GM12878 (cell line): ENCODE results near the gene UNC5CL. TPM values are rescaled to one million over a fixed set of nuclear protein-coding genes. Genes with fewer than 3 reads are reported as not detected.

Source experiments
- ATAC-seq: fragments of 200-7000 bp; cut with Tn5 transposase; 3 replicates; pipeline ENCODE4 v1.9.1; 2020; ENCODE audit warnings: mild to moderate bottlenecking, moderate library complexity
- BruUV-seq: library from RNA; stranded (reverse); fragments of 400-500 nt; replicated peaks from 2 replicates; lab custom pipeline; 2021; lab: Mats Ljungman, UMichigan
- CTCF ChIA-PET: fragments of 300-600 bp; sonication (Branson Sonifier 250); formaldehyde crosslinking; extraction: SDS; loops from one replicate; lab custom pipeline; 2021; ENCODE audit warnings: inconsistent platforms; lab: Yijun Ruan, JAX
- POLR2A ChIA-PET: fragments of 350-600 bp; formaldehyde crosslinking; extraction: SDS; loops from one replicate; lab custom pipeline; 2021; ENCODE audit warnings: inconsistent platforms; lab: Charles Lee
- RAD21 ChIA-PET: fragments of 300-600 bp; sonication (Branson Sonifier 250); formaldehyde crosslinking; loops from one replicate; lab custom pipeline; 2023; ENCODE audit warnings: antibody characterized with exemption; ENCODE audit not compliant: unreplicated experiment; lab: Charles Lee
- SMC1A ChIA-PET: fragments of 300-600 bp; sonication (Branson Sonifier 250); formaldehyde crosslinking; loops from one replicate; lab custom pipeline; 2023; ENCODE audit not compliant: unreplicated experiment, uncharacterized antibody; lab: Charles Lee
- DNase-seq: peaks from one replicate; pipeline ENCODE4 v3.0.0-alpha.2; 2011; ENCODE audit warnings: low read depth, low spot score
- FAIRE-seq: peaks from 3 replicates; lab custom pipeline; 2011; peaks lifted over from hg19 to GRCh38; lab: Jason Lieb, UNC
- H2AFZ ChIP-seq: 2 replicates; pipeline ENCODE4 v1.6.0; 2011; ENCODE audit warnings: low read depth, low read length, control low read depth; ENCODE audit not compliant: control insufficient read depth
- H3K27ac ChIP-seq: 2 replicates; pipeline ENCODE4 v1.5.1; 2011; ENCODE audit warnings: control low read depth; ENCODE audit not compliant: control insufficient read depth, insufficient read depth
- H3K27me3 ChIP-seq, 2 experiments: replicated peaks in 1 of 2; 2 replicates each; pipeline versions ENCODE4 v1.6.0 to v1.6.1; 2011; ENCODE audit warnings: low read length in 1 of 2; ENCODE audit not compliant: control insufficient read depth in 2 of 2, insufficient read depth in 2 of 2
- H3K36me3 ChIP-seq, 2 experiments: 2 replicates each; pipeline ENCODE4 v1.5.1; 2011; ENCODE audit warnings: low read length in 1 of 2; ENCODE audit not compliant: control insufficient read depth in 2 of 2, insufficient read depth in 2 of 2
- H3K4me1 ChIP-seq: 2 replicates; pipeline ENCODE4 v1.6.1; 2011; ENCODE audit warnings: mild to moderate bottlenecking, low read length, moderate library complexity, mixed read lengths; ENCODE audit not compliant: control insufficient read depth, insufficient read depth
- H3K4me2 ChIP-seq: 2 replicates; pipeline ENCODE4 v1.6.0; 2011; ENCODE audit warnings: control low read depth; ENCODE audit not compliant: control insufficient read depth, insufficient read depth
- H3K4me3 ChIP-seq: fragments of 200-600 bp; sonication (generic); 2 replicates; pipeline ENCODE4 v1.5.1; 2016
- H3K79me2 ChIP-seq: 2 replicates; pipeline ENCODE4 v1.6.0; 2011; ENCODE audit warnings: low read length; ENCODE audit not compliant: control insufficient read depth, insufficient read depth
- H3K9ac ChIP-seq: 2 replicates; pipeline ENCODE4 v1.8.0; 2011; ENCODE audit warnings: low read length, control low read depth, mixed read lengths; ENCODE audit not compliant: control insufficient read depth, insufficient read depth
- H3K9me3 ChIP-seq: replicated peaks from 3 replicates; pipeline ENCODE4 v1.5.1; 2011; ENCODE audit warnings: mild to moderate bottlenecking, low read length; ENCODE audit not compliant: control insufficient read depth, insufficient read depth
- H4K20me1 ChIP-seq: 2 replicates; pipeline ENCODE4 v1.6.0; 2011; ENCODE audit not compliant: control insufficient read depth, insufficient read depth
- CEBPZ ChIP-seq: fragments of 150-350 bp; IDR thresholded peaks from 2 replicates; pipeline ENCODE4 v1.6.1; 2016; ENCODE audit warnings: low read depth, low read length
- ZNF217 ChIP-seq: fragments of 450-650 bp; IDR thresholded peaks from 2 replicates; pipeline ENCODE4 v1.6.1; 2017; ENCODE audit warnings: antibody characterized with exemption, mild to moderate bottlenecking
- WGBS: methylation state at CpG from one replicate; pipeline ENCODE4 v1.1.6; 2016; ENCODE audit warnings: low lambda C conversion rate; ENCODE audit not compliant: insufficient replicate concordance, insufficient coverage; ENCODE audit errors: missing lambda C conversion rate; 5-methylcytosine and 5-hydroxymethylcytosine counted together
- in situ Hi-C: fragments of 300-500 bp; cut with MboI; formaldehyde crosslinking; loops from 9 replicates; pipeline ENCODE4 v1.14.3; 2018; ENCODE audit warnings: mixed read lengths
- intact Hi-C: fragments of 100-400 bp; cut with micrococcal nuclease; formaldehyde crosslinking; loops from one replicate; pipeline ENCODE4 v1.14.2; 2022; ENCODE audit not compliant: unreplicated experiment
- polyA plus RNA-seq, 11 experiments: library from polyadenylated mRNA; depleted of rRNA in 4 of 11; unstranded in 6 of 11; stranded (reverse) in 5 of 11; fragments of >200 nt; fragmentation: Nextera tagmentation in 4 of 11; fragmentation: Illumina TruSeq in 1 of 11; extraction: Ambion mirVana in 4 of 11; extraction: Trizol in 1 of 11; gene quantifications; 1 replicate in 1 of 11; 2 replicates in 10 of 11; pipeline versions ENCODE4 v1.2.1 to v1.2.3, GENCODE V29; 2011 to 2016; ENCODE audit warnings: inconsistent platforms in 2 of 11, missing spikeins in 2 of 11, low read depth in 1 of 11
- total RNA-seq, 4 experiments: library from RNA; depleted of rRNA in 3 of 4; stranded (reverse); fragments of >200 nt in 3 of 4; fragmentation: Illumina TruSeq in 1 of 4; extraction: Trizol in 1 of 4; gene quantifications; 2 replicates each; pipeline versions ENCODE4 v1.2.1 to v1.2.3, GENCODE V29; 2013 to 2021
- TF ChIP-seq, protein P1 (sequence below): fragments of 450-650 bp; IDR thresholded peaks from 2 replicates; pipeline ENCODE4 v1.6.1; 2017; ENCODE audit warnings: mild to moderate bottlenecking, moderate library complexity

The UNC5CL gene
- total and polyA plus RNA-seq, 10 of the 15 experiments (the other 5 are each of a cell fraction or from before 2014, with no cell fraction given), result 0.11 to 1.2 (median 0.46) TPM; not detected in 1

GRCh38 chr6:41002168-41002567 lies 36.9 kb downstream of the UNC5CL start:
- ATAC-seq (no peak), FAIRE-seq (no peak), DNase-seq (no peak)
- no peak overlapping the region for H2AFZ ChIP-seq
- no peak overlapping the region for H3K4me3 ChIP-seq
- in situ Hi-C loops, result loop anchor here (10.0 kb wide), 1 partner anchor 313 kb away; no protein-coding TSS in a partner anchor
- no peak for TF ChIP-seq ZNF217
- TF ChIP-seq, protein P1, sequence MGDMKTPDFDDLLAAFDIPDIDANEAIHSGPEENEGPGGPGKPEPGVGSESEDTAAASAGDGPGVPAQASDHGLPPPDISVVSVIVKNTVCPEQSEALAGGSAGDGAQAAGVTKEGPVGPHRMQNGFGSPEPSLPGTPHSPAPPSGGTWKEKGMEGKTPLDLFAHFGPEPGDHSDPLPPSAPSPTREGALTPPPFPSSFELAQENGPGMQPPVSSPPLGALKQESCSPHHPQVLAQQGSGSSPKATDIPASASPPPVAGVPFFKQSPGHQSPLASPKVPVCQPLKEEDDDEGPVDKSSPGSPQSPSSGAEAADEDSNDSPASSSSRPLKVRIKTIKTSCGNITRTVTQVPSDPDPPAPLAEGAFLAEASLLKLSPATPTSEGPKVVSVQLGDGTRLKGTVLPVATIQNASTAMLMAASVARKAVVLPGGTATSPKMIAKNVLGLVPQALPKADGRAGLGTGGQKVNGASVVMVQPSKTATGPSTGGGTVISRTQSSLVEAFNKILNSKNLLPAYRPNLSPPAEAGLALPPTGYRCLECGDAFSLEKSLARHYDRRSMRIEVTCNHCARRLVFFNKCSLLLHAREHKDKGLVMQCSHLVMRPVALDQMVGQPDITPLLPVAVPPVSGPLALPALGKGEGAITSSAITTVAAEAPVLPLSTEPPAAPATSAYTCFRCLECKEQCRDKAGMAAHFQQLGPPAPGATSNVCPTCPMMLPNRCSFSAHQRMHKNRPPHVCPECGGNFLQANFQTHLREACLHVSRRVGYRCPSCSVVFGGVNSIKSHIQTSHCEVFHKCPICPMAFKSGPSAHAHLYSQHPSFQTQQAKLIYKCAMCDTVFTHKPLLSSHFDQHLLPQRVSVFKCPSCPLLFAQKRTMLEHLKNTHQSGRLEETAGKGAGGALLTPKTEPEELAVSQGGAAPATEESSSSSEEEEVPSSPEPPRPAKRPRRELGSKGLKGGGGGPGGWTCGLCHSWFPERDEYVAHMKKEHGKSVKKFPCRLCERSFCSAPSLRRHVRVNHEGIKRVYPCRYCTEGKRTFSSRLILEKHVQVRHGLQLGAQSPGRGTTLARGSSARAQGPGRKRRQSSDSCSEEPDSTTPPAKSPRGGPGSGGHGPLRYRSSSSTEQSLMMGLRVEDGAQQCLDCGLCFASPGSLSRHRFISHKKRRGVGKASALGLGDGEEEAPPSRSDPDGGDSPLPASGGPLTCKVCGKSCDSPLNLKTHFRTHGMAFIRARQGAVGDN, result no peak
- TF ChIP-seq CEBPZ, result no peak
- no peaks in the 10 kb centered on the region for H3K9me3 ChIP-seq
- no peaks in the 10 kb centered on the region for H3K79me2 ChIP-seq
- H3K9ac ChIP-seq, result no peak overlapping the region
- H3K4me2 ChIP-seq, result no peak overlapping the region
- H4K20me1 ChIP-seq, result no peaks in the 10 kb centered on the region
- H3K4me1 ChIP-seq, result no peaks in the 10 kb centered on the region
- ChIA-PET RAD21 (no interaction called here), CTCF (no interaction called here), SMC1A (no interaction called here), POLR2A (no interaction called here)
- H3K27ac ChIP-seq, result no peak overlapping the region
- intact Hi-C loops, result no loop called here
- no peaks in the 10 kb centered on the region for H3K36me3 ChIP-seq
- 37% methylated on average over 3 of the region's 3 CpGs for WGBS
- BruUV-seq, result no TSS peak
- no peaks in the 10 kb centered on the region; a peak in 2 of 4 replicates for H3K27me3 ChIP-seq
